SK-N-MC (cell line): ENCODE data around the gene TM2D1.

Source experiments
- EZH2 ChIP-seq: fragments of 200-600 bp; sonication (generic); IDR thresholded peaks from one replicate; pipeline ENCODE4 v1.6.1; 2017; ENCODE audit warnings: antibody characterized with exemption
- POLR2AphosphoS5 ChIP-seq: IDR thresholded peaks from 2 replicates; pipeline ENCODE4 v1.6.1; 2012; ENCODE audit warnings: mild to moderate bottlenecking, low read depth, low read length, borderline replicate concordance

GRCh38 chr1:61740751-61741700 is 16.1 kb upstream of the TM2D1 start:
- no peak for TF ChIP-seq EZH2
- no peak for TF ChIP-seq POLR2AphosphoS5
